Vagina (tissue), 2 donors: ENCODE measurements around the gene SIVA1. TPM values are rescaled to one million over a fixed set of nuclear protein-coding genes. Genes with fewer than 3 reads are reported as not detected.

Experiments
- DNase-seq, 2 donors: peaks; one replicate each; pipeline ENCODE4 v3.0.0-alpha.2; 2017; ENCODE audit errors: extremely low spot score in 2 of 2
- H3K27ac ChIP-seq: fragments of 200-600 bp; sonication (generic); one replicate; pipeline ENCODE4 v1.5.1; 2019
- H3K27me3 ChIP-seq: fragments of 200-600 bp; sonication (generic); one replicate; pipeline ENCODE4 v1.5.1; 2019
- H3K36me3 ChIP-seq, 2 donors: fragments of 200-600 bp; sonication (generic); one replicate each; pipeline ENCODE4 v1.5.1; 2017 to 2019
- H3K4me1 ChIP-seq: fragments of 200-600 bp; sonication (generic); one replicate; pipeline ENCODE4 v1.5.1; 2019
- H3K4me3 ChIP-seq, 2 donors: fragments of 200-600 bp; sonication (generic); 1 replicate in 1 of 2; 2 replicates in 1 of 2; pipeline ENCODE4 v1.5.1; 2016 to 2019
- H3K9me3 ChIP-seq: fragments of 200-600 bp; sonication (generic); one replicate; pipeline ENCODE4 v1.5.1; 2019
- CTCF ChIP-seq, 3 experiments: fragments of 450-650 bp in 2 of 3; fragments of 200-600 bp in 1 of 3; sonication (generic) in 1 of 3; IDR thresholded peaks; one replicate each; pipeline ENCODE4 v1.5.1; 2017 to 2019; ENCODE audit warnings: antibody characterized with exemption in 3 of 3, mild to moderate bottlenecking in 2 of 3, moderate library complexity in 2 of 3
- POLR2A ChIP-seq, 2 donors: fragments of 450-650 bp; IDR thresholded peaks; one replicate each; pipeline ENCODE4 v1.6.1; 2017; ENCODE audit warnings: antibody characterized with exemption in 2 of 2, mild to moderate bottlenecking in 2 of 2, moderate library complexity in 2 of 2
- POLR2AphosphoS5 ChIP-seq, 2 donors: sonication (generic); formaldehyde crosslinking; IDR thresholded peaks; one replicate each; pipeline ENCODE4 v1.9.0; 2017; ENCODE audit warnings: antibody characterized with exemption in 2 of 2, mild to moderate bottlenecking in 2 of 2, low read depth in 1 of 2; ENCODE audit not compliant: insufficient read depth in 1 of 2
- intact Hi-C: fragments of 100-400 bp; cut with DNase I; formaldehyde crosslinking; loops from one replicate; pipeline ENCODE4 v1.15.1; 2023
- total RNA-seq: library from RNA; depleted of rRNA; stranded (reverse); fragments of >200 nt; gene quantifications from one replicate; pipeline ENCODE4 v1.2.3, GENCODE V29; 2016

SIVA1 gene
- total RNA-seq, 1 donor from 2014 or later: 284 TPM

- no peak for TF ChIP-seq POLR2AphosphoS5 (IDR thresholded peaks at IDR 0.05; ENCODE audit: insufficient read depth in 1 of 2, low read depth in 1 of 2)
- TF ChIP-seq POLR2A (IDR thresholded peaks at IDR 0.05): no peak
- TF ChIP-seq CTCF (IDR thresholded peaks at IDR 0.05): no peak
- intact Hi-C loops: no loop called here
- Histone ChIP-seq H3K27me3 (no peaks in the 10 kb centered on the region), H3K27ac (no peak overlapping the region), H3K9me3 (no peaks in the 10 kb centered on the region), H3K4me1 (peaks cover 33% of the 10 kb centered on the region), H3K36me3 (no peaks in the 10 kb centered on the region), H3K4me3 (no peak overlapping the region)
- no peak for DNase-seq
These were observed 50.4 kb downstream of the SIVA1 start for GRCh38 chr14:104803280-104803911.

GRCh38 chr14:104803912-104804410 is 51.0 kb downstream of the SIVA1 start:
- Histone ChIP-seq H3K27ac (no peak overlapping the region), H3K36me3 (no peaks in the 10 kb centered on the region), H3K9me3 (no peaks in the 10 kb centered on the region), H3K27me3 (no peaks in the 10 kb centered on the region), H3K4me1 (peaks cover 33% of the 10 kb centered on the region), H3K4me3 (no peak overlapping the region)
- DNase-seq: no peak
- TF ChIP-seq CTCF (IDR thresholded peaks at IDR 0.05): no peak
- no peak for TF ChIP-seq POLR2A (IDR thresholded peaks at IDR 0.05)
- TF ChIP-seq POLR2AphosphoS5 (IDR thresholded peaks at IDR 0.05; ENCODE audit: insufficient read depth in 1 of 2, low read depth in 1 of 2): no peak
- intact Hi-C loops: no loop called here

- Histone ChIP-seq H3K27ac (no peak overlapping the region), H3K36me3 (no peaks in the 10 kb centered on the region), H3K4me3 (no peak overlapping the region), H3K9me3 (no peaks in the 10 kb centered on the region), H3K4me1 (peaks cover 33% of the 10 kb centered on the region), H3K27me3 (no peaks in the 10 kb centered on the region)
- intact Hi-C loops: no loop called here
- TF ChIP-seq POLR2AphosphoS5 (IDR thresholded peaks at IDR 0.05; ENCODE audit: insufficient read depth in 1 of 2, low read depth in 1 of 2): no peak
- no peak for TF ChIP-seq CTCF (IDR thresholded peaks at IDR 0.05)
- TF ChIP-seq POLR2A (IDR thresholded peaks at IDR 0.05): no peak
- DNase-seq: no peak
These were observed 51.8 kb downstream of the SIVA1 start for GRCh38 chr14:104804481-104805325.

GRCh38 chr14:104805326-104805678 is 52.4 kb downstream of the SIVA1 start:
- Histone ChIP-seq H3K36me3 (no peaks in the 10 kb centered on the region), H3K9me3 (no peaks in the 10 kb centered on the region), H3K4me1 (peaks cover 33% of the 10 kb centered on the region), H3K27me3 (no peaks in the 10 kb centered on the region), H3K27ac (no peak overlapping the region), H3K4me3 (no peak overlapping the region)
- DNase-seq: no peak
- intact Hi-C loops: no loop called here
- TF ChIP-seq CTCF (IDR thresholded peaks at IDR 0.05) (no peak), POLR2AphosphoS5 (IDR thresholded peaks at IDR 0.05; ENCODE audit: insufficient read depth in 1 of 2, low read depth in 1 of 2) (peak in 1 of 2 donors; percentile 20), POLR2A (IDR thresholded peaks at IDR 0.05) (no peak)
